Lower leg skin (tissue), 3 donors: ENCODE results near the gene C2CD5.

ENCODE experiments used
- CTCF ChIP-seq, 3 donors: fragments of 450-650 bp; IDR thresholded peaks; one replicate each; pipeline ENCODE4 v1.5.1; 2016; ENCODE audit warnings: antibody characterized with exemption in 3 of 3, mild to moderate bottlenecking in 3 of 3, moderate library complexity in 2 of 3
- POLR2A ChIP-seq, 2 donors: fragments of 450-650 bp; IDR thresholded peaks; one replicate each; pipeline ENCODE4 v1.6.1; 2016 to 2017; ENCODE audit warnings: antibody characterized with exemption in 2 of 2, mild to moderate bottlenecking in 1 of 2, moderate library complexity in 1 of 2

GRCh38 chr12:22499445-22499844, 44.9 kb downstream of the C2CD5 start:
- TF ChIP-seq CTCF (IDR thresholded peaks at IDR 0.05) (no peak), POLR2A (IDR thresholded peaks at IDR 0.05) (no peak)
